CD1c-positive myeloid dendritic cell (primary cell): Measurements from ENCODE around the gene UBE2M.
"Not testable (repeated sequence)": the region's sequence is repeated elsewhere in the genome, so short reads cannot be mapped to it uniquely, and the experiment has no call there.

Experiments used
- DNase-seq: peaks from one replicate; pipeline ENCODE4 v3.0.0-alpha.2; 2016; ENCODE audit errors: extremely low spot score

Gene UBE2M

DNA sequence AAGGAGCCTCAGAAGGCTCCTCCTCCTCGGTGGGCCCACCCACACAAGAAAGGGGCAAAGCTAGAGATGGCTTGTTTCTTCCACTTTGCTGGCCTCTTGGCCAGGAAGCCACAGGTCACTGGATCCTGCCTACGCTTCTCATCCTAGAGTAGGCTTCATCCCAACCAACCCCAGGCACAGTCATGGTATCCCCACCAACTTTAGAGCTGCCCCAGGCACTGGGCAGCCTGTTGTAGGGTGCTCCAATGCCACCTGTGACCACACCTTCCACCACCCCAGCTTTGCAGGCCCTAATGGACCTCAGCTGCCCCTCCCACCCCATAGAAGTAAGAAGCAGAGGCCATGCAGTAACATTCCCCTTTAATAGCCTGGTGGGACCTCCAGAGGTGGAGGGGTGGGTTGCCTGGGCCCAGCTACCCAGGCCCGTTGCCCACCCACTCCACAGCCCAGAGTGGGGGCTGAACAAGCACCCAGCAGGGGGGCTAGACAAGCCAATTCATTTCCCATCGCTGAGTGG, 3.0 kb downstream of the UBE2M start:
- no peak for DNase-seq

DNA sequence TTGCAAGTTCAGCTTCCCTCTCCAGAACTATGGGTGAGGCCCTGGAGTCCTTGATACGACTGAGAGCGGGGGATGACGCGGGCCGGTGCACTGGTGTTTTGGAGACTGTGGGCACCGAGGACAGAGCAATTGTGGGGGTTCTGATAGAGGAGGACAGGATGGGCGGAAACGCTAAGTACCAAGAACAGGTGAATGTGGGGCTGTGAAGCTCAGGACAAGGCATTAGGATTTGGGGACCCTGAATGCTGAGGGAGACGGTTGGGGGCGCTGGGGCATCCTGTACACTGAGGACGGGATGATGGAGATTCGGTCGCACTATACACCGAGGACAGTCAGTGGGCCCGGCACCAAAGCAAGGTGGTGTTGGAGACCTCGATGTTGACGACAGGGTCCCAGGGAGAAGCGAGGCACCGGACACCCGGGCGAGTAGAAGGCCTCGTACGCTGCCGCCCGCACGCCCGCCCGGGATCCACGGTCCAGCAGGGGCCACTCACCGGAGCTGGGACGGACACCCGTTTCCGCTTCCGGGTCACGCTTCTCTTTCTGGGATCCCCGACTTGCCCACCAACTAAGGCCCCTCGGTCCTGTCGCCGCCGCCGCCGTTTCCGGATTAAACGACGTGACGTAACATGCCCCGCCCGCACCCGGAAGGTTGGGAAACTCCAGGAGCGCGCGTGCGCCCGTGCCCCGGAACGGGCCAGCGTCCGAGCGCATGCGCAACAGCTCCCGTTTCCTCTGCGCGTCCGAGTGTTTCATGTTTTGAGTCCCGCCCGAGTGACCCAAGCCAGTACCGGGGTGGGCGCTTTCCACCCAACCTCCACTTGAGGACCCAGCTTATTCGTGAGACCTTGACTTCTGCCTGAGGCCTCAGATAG, 3.7 kb downstream of the UBE2M start, which contains the start of gene CHMP2A:
Gene CHMP2A, minus strand, starts transcription at position 612 of the 875 bp plus-strand sequence. CDS start 893 bp downstream, outside the sequence.
- DNase-seq: peak; percentile 99

DNA sequence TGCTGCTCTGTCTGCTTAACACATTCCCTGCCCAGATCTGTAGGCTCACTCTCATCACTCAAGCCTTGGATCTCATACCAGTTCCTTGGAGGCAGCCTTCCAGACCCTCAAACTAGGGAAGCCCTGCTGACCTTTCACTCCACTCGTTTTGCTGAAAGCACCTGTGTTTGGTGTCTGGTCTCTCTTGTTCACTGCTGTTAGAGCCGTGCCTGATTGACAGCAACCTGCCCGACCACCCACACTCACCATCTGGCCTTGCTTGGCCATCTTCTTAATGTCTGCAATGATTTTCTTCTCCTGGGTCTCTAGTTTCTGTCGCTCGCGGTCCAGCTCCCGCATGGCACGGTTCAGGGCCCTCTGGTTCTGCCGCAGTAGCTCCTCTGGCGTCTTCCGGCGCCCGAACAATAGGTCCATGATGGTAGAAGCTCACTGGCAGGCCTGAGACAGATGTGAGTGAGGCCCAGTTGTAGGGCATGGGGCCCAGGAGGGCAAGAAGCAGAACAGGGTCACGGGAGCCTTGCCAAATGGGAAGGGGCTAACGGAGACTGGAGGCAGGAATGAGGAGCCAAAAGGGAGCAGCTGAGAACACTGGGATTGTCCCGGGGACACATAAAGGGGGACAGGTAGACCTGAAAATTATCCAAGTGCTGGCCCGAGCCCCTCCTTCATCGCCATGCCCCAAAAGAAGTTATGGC, 4.5 kb downstream of the UBE2M start:
- DNase-seq: no peak

DNA sequence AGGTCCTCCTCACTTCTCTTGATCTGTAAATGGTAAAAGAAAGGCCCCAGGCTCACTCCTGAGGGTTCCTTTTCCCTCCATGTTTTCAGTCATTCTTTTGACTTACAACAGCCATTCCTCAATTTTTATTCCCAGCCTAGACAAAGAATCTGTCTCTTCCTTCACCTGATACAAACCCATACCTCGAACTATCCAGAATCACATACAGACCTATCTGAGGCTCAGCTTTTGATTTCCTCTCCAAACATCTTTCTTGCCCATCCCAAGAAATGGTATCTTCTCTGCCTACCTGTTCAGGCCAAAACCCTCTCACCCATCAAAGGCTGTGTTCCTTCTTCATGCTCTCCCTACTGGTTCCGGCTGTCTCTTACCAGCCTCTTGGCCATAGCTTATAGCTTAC, 5.8 kb downstream of the UBE2M start:
- no peak for DNase-seq

DNA sequence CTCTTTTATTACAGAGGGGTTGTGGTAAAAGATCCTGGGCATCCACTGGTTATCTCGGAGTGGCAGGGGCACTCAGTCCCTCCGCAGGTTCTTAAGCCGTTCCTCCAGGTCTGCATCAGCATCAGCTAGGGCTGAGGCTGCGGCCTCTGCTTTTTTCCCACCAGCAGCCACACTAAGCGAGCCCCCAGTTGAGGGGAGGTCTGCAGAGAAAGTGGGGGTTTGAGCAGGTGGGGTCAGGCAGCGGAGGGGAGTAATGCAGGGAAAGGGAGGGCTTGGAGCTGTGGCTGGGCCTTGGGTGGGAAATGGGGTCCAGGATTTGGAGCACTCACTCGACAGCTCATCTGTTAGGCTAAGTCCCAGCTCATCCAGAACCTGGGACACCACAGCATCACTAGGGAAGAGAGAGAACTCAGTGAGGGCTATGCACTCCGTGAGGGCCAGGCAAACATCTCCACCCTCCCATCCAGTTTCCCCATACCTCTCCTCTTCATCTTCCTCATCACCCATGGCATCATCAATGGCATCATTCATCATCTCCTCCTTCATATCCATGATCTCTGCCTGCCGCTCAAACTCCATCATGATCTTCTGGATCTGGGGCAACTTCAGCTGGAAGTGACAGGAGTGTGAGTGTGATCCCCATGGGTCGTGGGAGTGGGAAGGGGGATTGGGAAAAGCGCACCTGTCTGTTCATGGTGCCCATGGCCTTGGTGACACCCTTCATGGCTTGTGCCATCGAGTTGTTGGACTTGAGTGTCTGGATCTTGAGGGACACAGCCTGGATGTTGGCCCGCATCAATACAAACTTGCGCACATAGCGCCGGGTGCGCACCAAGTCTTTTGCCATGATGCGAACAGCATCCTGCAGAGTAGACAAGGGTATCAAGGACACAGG, 6.6 kb downstream of the UBE2M start:
- DNase-seq: no peak

DNA sequence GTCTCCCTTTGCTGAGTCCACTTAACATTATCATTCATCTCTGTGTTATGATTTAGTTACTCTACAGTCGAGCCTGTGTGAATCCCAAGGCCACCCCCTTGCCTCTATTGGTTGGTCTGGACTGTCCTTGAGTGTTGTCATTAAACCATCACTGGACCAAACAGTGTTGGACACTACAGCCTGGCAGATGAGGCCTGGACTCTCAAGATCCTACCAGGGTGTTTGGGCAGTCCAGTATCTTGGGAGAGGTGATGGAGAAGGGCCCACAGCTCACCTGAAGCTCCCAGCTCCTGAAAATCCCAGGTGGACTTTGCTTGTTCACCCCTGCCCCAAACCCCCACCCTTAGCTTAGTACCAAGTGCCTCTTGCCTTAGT, 7.3 kb downstream of the UBE2M start:
- DNase-seq: no peak

DNA sequence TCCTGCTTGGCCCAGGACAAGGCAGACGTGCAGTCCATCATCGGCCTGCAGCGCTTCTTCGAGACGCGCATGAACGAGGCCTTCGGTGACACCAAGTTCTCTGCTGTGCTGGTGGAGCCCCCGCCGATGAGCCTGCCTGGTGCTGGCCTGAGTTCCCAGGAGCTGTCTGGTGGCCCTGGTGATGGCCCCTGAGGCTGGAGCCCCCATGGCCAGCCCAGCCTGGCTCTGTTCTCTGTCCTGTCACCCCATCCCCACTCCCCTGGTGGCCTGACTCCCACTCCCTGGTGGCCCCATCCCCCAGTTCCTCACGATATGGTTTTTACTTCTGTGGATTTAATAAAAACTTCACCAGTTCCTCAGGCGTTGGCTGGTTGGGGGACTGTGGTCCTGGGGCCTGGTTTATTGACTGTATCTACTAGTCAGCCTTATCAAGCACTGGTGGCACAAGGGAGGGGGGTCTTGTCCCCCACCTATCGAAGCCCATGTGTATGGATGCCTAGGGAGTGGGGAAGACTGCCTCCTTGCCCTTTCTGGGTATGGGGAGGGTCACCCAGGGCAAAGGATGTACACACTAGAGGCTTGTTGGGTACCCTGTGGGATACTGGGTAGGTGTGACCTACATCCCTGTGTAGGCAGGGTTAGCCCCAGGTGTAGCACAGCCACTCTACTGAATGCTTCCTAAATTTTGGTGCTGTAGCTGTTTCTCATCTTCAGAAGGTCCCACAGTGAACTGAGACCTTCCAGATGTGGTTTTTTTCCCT, 7.9 kb downstream of the UBE2M start:
- no peak for DNase-seq

DNA sequence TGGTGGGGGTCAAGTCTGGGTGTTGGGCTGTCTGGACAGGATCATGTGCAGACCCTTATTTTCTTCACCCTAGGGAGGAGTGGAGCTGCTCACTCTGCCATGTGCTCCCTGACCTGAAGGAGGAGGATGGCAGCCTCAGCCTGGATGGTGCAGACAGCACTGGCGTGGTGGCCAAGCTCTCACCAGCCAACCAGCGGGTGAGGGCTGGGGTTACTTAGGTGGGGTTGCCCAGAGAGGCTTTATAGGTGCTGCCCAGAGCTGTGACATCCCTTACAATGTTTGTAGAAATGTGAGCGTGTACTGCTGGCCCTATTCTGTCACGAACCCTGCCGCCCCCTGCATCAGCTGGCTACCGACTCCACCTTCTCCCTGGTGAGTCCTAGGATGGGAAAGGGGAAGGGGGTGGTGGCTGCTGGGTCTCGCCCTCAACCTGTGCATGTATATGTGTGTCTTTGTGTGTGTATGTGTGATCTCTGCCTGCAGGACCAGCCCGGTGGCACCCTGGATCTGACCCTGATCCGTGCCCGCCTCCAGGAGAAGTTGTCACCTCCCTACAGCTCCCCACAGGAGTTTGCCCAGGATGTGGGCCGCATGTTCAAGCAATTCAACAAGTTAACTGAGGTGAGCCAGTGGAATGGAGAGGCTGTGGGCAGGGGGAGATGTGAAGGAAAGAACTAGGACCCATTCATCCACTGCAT, 8.6 kb downstream of the UBE2M start:
- no peak for DNase-seq

DNA sequence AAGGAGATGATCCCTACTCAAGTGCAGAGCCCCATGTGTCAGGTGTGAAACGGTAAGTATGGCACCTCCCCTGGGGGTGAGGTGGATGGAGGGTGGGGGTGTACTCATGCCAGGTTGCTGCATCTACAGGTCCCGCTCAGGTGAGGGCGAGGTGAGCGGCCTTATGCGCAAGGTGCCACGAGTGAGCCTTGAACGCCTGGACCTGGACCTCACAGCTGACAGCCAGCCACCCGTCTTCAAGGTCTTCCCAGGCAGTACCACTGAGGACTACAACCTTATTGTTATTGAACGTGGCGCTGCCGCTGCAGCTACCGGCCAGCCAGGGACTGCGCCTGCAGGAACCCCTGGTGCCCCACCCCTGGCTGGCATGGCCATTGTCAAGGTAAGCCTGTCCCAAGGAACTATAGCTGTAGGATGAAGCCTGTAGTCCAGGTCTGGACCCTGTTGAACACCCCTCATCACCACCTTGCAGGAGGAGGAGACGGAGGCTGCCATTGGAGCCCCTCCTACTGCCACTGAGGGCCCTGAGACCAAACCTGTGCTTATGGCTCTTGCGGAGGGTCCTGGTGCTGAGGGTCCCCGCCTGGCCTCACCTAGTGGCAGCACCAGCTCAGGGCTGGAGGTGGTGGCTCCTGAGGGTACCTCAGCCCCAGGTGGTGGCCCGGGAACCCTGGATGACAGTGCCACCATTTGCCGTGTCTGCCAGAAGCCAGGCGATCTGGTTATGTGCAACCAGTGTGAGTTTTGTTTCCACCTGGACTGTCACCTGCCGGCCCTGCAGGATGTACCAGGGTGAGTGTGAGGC, 9.3 kb downstream of the UBE2M start:
- no peak for DNase-seq

DNA sequence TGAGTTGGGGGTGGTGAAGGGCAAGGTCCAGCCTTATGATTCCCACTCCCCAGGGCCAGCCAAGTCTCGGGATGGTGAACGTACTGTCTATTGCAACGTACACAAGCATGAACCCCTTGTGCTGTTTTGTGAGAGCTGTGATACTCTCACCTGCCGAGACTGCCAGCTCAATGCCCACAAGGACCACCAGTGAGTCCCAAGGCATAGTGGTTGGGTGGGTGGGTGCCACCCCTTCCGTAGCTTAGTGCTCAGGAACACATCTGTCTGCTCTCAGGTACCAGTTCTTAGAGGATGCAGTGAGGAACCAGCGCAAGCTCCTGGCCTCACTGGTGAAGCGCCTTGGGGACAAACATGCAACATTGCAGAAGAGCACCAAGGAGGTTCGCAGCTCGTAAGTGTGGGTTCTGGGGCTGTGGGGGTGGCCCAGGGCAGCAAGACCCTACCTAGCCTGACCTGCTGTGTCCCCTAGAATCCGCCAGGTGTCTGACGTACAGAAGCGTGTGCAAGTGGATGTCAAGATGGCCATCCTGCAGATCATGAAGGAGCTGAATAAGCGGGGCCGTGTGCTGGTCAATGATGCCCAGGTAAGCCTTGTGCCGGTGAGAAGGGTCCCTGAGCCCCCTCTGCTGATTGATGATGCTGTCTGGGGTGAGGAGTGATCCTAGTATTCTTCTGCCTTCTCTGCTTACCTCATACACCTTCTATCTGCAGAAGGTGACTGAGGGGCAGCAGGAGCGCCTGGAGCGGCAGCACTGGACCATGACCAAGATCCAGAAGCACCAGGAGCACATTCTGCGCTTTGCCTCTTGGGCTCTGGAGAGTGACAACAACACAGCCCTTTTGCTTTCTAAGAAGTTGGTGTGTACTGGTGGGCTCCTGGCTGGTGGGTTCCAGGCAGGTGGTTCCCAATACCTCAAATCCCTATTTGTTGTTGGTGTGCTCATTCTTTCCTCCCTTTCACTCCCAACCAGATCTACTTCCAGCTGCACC, 10.8 kb downstream of the UBE2M start:
- no peak for DNase-seq

DNA sequence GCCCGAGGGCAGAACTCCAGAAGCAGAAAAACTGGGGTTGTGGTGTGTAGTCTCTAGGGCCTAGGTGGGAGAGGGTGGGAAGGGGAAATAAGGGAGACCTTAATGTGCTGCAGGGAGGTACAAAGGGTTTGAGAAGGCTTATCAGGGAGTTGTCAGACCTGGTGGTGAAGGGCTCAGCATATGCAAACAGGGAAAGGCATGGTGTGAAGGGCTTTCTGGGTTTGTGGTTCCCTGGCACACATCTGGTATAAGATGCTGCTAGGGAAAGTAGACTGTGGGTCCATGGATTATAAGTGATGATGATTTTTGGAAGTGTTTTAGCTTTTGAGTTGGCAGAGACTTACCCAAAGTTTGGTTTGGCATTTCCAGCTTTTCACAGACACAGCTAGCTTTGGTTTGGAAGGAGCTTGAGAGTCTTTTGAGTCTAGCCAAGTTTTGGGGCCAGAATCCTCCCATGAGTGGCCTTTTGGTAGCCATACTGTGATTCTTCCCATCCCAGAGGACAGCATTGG, 12.3 kb downstream of the UBE2M start:
- no peak for DNase-seq

DNA sequence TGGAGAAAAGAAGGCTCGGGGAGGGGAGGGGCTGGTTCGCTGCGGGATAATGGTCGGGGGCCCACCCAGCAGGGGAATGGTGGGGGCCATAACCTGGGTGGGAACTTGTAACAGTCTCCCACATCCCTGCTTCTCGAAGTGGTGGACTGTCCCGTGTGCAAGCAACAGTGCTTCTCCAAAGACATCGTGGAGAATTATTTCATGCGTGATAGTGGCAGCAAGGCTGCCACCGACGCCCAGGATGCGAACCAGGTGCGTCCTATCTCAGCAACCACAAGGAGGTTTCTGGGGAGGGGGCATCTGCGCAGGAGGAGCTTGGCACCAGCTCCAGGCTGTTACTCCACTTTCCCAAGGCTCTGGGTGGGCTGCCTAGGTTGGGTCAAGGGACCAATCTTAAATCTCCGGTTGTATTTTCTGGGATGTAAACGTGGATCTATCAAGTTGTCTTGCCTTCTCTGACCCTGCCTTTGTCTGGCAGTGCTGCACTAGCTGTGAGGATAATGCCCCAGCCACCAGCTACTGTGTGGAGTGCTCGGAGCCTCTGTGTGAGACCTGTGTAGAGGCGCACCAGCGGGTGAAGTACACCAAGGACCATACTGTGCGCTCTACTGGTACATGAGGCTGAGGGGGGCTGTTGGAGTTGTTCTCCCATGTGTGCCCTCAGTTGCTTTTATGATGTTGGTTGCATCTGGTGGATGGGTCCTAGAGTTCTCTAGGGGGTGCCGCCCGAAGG, 13.0 kb downstream of the UBE2M start:
- DNase-seq: no peak

DNA sequence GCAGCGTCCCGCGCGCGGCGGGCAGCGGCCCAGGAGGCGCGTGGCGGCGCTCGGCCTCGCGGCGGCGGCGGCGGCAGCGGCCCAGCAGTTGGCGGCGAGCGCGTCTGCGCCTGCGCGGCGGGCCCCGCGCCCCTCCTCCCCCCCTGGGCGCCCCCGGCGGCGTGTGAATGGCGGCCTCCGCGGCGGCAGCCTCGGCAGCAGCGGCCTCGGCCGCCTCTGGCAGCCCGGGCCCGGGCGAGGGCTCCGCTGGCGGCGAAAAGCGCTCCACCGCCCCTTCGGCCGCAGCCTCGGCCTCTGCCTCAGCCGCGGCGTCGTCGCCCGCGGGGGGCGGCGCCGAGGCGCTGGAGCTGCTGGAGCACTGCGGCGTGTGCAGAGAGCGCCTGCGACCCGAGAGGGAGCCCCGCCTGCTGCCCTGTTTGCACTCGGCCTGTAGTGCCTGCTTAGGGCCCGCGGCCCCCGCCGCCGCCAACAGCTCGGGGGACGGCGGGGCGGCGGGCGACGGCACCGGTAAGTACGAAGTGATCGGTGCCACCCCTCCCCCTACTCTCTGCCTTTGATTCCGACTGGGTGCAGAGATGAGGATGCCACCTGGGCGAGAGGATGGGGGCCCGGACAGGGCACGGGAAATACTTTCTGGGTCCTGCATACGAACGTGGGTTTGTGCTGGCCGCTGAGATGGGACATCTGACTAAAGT, 13.7 kb downstream of the UBE2M start:
- DNase-seq: no peak

DNA sequence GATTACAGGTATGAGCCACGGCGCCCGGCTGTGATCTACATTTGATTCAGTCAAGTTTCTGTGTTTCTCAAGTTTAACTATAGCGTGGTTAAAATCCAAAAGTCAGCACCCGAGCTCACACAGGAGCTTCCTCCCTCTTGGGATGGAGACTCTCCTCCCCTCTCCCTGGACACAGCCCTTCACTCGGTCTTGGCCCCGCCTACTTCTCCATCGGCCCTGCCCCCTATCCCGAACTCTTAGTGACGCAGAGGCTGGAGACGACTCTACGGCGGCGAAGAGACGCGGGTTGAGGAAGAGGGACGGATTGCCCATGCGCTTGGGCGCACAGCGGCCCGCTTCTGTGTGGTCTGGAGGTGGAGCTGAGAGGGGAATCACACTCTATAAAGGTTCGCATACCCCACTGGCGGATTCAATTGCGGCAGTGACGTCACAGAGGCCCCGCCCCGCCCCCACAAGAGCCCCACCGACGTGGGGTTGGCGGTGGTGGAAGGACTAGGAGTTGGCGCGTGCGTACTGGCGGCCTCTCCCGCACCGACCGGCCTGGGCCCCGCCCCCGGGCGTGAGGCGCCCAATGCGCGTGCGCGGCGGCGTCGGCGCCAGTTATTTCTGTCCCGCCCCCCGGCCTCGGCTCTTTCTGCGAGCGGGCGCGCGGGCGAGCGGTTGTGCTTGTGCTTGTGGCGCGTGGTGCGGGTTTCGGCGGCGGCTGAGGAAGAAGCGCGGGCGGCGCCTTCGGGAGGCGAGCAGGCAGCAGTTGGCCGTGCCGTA, 14.4 kb downstream of the UBE2M start, which contains the start of gene TRIM28:
Gene TRIM28, plus strand, starts transcription at position 239 of the 765 bp plus-strand sequence. CDS start 694 bp downstream, outside the sequence.
- DNase-seq: peak; percentile 99

DNA sequence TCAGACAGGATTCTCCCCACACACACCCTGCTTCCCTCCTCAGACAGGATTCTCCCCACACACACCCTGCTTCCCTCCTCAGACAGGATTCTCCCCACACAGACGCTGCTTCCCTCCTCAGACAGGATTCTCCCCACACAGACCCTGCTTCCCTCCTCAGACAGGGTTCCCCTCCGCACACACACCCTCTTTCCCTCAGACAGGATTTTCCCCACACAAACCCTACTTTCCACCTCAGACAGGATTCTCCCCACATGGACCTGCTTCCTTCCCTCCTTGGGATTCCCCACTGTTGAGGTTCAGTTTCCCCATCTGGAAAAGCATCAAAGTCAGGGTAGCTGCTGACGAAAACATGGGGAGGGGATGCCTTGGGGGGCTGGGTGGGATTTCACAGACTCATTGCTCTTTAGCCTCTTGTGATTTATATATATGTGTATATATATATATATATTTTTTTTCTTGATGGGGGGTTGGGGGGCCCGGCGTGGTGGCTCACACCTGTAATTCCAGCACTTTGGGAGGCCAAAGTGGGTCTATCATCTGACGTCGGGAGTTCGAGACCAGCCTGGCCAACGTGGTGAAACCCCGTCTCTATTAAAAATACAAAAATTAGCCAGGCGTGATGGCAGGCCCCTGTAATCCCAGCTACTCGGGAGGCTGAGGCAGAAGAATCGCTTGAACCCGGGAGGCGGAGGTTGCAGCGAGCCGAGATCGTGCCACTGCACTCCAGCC, 15.6 kb downstream of the UBE2M start:
- not testable (repeated sequence) for DNase-seq
